HepG2 (cell line): ENCODE measurements around the gene TMBIM1. TPM values are rescaled to one million over a fixed set of nuclear protein-coding genes. Genes with fewer than 3 reads are reported as not detected.

Source experiments
- MIER3 ChIP-seq: IDR thresholded peaks from 2 replicates; pipeline ENCODE4 v1.6.1; 2016; ENCODE audit warnings: missing compliant biosample characterization, borderline replicate concordance
- STAG1 ChIP-seq: sonication (generic); formaldehyde crosslinking; IDR thresholded peaks from 2 replicates; pipeline ENCODE4 v1.4.0; 2020; ENCODE audit warnings: missing genetic modification reagents
- XRCC5 ChIP-seq: fragments of 200-400 bp; formaldehyde crosslinking; optimal IDR thresholded peaks from 2 replicates; pipeline ENCODE3; 2017; ENCODE audit warnings: mild to moderate bottlenecking, low read length
- ZNF232 ChIP-seq: sonication (generic); formaldehyde crosslinking; IDR thresholded peaks from 2 replicates; pipeline ENCODE4 v1.4.0; 2020; ENCODE audit warnings: missing genetic modification reagents, borderline replicate concordance
- ZNF350 ChIP-seq: sonication (generic); formaldehyde crosslinking; IDR thresholded peaks from 2 replicates; pipeline ENCODE4 v1.4.0; 2020; ENCODE audit warnings: mild to moderate bottlenecking, low read depth, missing genetic modification reagents, borderline replicate concordance
- ZSCAN25 ChIP-seq: sonication (generic); formaldehyde crosslinking; IDR thresholded peaks from 2 replicates; pipeline ENCODE4 v1.8.0; 2022; ENCODE audit warnings: mild to moderate bottlenecking, missing genetic modification reagents
- polyA plus RNA-seq, 8 experiments: library from polyadenylated mRNA; depleted of rRNA in 3 of 8; stranded (reverse) in 7 of 8; unstranded in 1 of 8; fragments of >200 nt; fragmentation: Illumina TruSeq in 4 of 8; extraction: Trizol in 4 of 8; gene quantifications; 2 replicates each; pipeline versions ENCODE4 v1.2.1 to v1.2.3, GENCODE V29; 2011 to 2016; ENCODE audit warnings: low read depth in 4 of 8, missing spikeins in 1 of 8, mixed read lengths in 1 of 8; ENCODE audit not compliant: insufficient read depth in 1 of 8
- total RNA-seq, 5 experiments: library from RNA; depleted of rRNA; stranded (reverse); fragments of >200 nt; fragmentation: Illumina TruSeq; extraction: Trizol; gene quantifications; 2 replicates each; pipeline ENCODE4 v1.2.3, GENCODE V29; 2016; ENCODE audit warnings: low read depth in 1 of 5
- TF ChIP-seq, protein P1 (sequence below): sonication (generic); formaldehyde crosslinking; IDR thresholded peaks from 2 replicates; pipeline ENCODE4 v1.5.0; 2020; ENCODE audit warnings: mild to moderate bottlenecking, missing genetic modification reagents
- TF ChIP-seq, protein P2 (sequence below), 2 experiments: fragments of 450-650 bp in 1 of 2; sonication (generic) in 1 of 2; formaldehyde crosslinking in 1 of 2; IDR thresholded peaks; 2 replicates each; pipeline versions ENCODE4 v1.6.1 to v1.8.0; 2016 to 2022; ENCODE audit warnings: antibody characterized with exemption in 1 of 2, mild to moderate bottlenecking in 1 of 2, missing genetic modification reagents in 1 of 2
- TF ChIP-seq, protein P3 (sequence below): sonication (generic); formaldehyde crosslinking; IDR thresholded peaks from 2 replicates; pipeline ENCODE4 v1.8.1; 2022; ENCODE audit warnings: mild to moderate bottlenecking, missing genetic modification reagents
- TF ChIP-seq, protein P4 (sequence below), 2 experiments: sonication (generic) in 1 of 2; formaldehyde crosslinking in 1 of 2; IDR thresholded peaks; 2 replicates each; pipeline versions ENCODE4 v1.4.0 to v1.6.1; 2018 to 2020; ENCODE audit warnings: missing genetic modification reagents in 2 of 2, borderline replicate concordance in 1 of 2, low read depth in 1 of 2, mild to moderate bottlenecking in 1 of 2, missing biosample characterization in 1 of 2

The TMBIM1 gene
- total and polyA plus RNA-seq, 2 of the 13 experiments (the other 11 are each of a cell fraction or from before 2014, with no cell fraction given): 127 to 139 TPM

DNA sequence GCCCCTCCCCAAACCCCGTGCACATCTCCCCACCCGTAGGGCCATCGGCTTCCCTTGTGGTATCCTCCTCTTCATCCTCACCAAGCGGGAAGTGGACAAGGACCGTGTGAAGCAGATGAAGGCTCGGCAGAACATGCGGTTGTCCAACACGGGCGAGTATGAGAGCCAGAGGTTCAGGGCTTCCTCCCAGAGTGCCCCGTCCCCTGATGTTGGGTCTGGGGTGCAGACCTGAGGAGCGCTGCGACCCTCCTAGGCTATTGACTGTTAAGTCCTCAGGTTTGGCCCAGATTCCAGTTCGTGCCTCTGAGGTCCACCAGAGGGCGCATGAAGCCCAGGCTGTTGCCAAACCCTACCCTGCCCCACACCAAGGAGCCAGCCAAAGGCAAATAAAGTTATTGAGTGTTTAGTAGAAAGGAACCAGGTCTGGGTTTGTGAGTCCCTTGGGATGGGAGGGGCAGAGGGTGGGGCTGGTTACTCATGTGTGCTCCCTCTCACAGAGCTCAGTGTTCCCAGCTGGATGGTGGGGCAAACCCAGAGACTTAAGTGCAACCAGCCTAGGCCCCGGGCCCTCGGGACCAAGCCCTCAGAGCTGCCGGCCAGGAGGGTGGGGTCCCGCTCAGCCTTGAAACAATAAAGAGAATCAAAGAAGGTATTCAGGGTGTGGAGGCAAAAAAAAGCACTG lies 19.6 kb downstream of the TMBIM1 start (continued):
- TF ChIP-seq, protein P1, sequence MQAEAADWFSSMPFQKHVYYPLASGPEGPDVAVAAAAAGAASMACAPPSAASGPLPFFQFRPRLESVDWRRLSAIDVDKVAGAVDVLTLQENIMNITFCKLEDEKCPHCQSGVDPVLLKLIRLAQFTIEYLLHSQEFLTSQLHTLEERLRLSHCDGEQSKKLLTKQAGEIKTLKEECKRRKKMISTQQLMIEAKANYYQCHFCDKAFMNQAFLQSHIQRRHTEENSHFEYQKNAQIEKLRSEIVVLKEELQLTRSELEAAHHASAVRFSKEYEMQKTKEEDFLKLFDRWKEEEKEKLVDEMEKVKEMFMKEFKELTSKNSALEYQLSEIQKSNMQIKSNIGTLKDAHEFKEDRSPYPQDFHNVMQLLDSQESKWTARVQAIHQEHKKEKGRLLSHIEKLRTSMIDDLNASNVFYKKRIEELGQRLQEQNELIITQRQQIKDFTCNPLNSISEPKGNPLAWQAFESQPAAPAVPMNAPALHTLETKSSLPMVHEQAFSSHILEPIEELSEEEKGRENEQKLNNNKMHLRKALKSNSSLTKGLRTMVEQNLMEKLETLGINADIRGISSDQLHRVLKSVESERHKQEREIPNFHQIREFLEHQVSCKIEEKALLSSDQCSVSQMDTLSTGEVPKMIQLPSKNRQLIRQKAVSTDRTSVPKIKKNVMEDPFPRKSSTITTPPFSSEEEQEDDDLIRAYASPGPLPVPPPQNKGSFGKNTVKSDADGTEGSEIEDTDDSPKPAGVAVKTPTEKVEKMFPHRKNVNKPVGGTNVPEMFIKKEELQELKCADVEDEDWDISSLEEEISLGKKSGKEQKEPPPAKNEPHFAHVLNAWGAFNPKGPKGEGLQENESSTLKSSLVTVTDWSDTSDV (CRISPR knock-in tag): no peak
- TF ChIP-seq, protein P2, sequence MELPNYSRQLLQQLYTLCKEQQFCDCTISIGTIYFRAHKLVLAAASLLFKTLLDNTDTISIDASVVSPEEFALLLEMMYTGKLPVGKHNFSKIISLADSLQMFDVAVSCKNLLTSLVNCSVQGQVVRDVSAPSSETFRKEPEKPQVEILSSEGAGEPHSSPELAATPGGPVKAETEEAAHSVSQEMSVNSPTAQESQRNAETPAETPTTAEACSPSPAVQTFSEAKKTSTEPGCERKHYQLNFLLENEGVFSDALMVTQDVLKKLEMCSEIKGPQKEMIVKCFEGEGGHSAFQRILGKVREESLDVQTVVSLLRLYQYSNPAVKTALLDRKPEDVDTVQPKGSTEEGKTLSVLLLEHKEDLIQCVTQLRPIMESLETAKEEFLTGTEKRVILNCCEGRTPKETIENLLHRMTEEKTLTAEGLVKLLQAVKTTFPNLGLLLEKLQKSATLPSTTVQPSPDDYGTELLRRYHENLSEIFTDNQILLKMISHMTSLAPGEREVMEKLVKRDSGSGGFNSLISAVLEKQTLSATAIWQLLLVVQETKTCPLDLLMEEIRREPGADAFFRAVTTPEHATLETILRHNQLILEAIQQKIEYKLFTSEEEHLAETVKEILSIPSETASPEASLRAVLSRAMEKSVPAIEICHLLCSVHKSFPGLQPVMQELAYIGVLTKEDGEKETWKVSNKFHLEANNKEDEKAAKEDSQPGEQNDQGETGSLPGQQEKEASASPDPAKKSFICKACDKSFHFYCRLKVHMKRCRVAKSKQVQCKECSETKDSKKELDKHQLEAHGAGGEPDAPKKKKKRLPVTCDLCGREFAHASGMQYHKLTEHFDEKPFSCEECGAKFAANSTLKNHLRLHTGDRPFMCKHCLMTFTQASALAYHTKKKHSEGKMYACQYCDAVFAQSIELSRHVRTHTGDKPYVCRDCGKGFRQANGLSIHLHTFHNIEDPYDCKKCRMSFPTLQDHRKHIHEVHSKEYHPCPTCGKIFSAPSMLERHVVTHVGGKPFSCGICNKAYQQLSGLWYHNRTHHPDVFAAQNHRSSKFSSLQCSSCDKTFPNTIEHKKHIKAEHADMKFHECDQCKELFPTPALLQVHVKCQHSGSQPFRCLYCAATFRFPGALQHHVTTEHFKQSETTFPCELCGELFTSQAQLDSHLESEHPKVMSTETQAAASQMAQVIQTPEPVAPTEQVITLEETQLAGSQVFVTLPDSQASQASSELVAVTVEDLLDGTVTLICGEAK (IDR thresholded peaks at IDR 0.05): peak; percentile 31; the same call in 1 of the 2 replicates
- TF ChIP-seq, protein P2 (CRISPR knock-in tag; IDR thresholded peaks at IDR 0.05): peak; percentile 97
- TF ChIP-seq MIER3 (CRISPR knock-in tag) (peak; percentile 45; the same call in 1 of the 2 replicates), ZSCAN25 (peak; percentile 81), STAG1 (peak; percentile 98), ZNF350 (CRISPR knock-in tag) (peak; percentile 86; the same call in 1 of the 2 replicates), ZNF232 (peak; percentile 22; the same call in 1 of the 2 replicates), XRCC5 (peak; percentile 95)
- TF ChIP-seq, protein P3, sequence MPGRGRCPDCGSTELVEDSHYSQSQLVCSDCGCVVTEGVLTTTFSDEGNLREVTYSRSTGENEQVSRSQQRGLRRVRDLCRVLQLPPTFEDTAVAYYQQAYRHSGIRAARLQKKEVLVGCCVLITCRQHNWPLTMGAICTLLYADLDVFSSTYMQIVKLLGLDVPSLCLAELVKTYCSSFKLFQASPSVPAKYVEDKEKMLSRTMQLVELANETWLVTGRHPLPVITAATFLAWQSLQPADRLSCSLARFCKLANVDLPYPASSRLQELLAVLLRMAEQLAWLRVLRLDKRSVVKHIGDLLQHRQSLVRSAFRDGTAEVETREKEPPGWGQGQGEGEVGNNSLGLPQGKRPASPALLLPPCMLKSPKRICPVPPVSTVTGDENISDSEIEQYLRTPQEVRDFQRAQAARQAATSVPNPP (CRISPR knock-in tag): no peak
- TF ChIP-seq, protein P4, sequence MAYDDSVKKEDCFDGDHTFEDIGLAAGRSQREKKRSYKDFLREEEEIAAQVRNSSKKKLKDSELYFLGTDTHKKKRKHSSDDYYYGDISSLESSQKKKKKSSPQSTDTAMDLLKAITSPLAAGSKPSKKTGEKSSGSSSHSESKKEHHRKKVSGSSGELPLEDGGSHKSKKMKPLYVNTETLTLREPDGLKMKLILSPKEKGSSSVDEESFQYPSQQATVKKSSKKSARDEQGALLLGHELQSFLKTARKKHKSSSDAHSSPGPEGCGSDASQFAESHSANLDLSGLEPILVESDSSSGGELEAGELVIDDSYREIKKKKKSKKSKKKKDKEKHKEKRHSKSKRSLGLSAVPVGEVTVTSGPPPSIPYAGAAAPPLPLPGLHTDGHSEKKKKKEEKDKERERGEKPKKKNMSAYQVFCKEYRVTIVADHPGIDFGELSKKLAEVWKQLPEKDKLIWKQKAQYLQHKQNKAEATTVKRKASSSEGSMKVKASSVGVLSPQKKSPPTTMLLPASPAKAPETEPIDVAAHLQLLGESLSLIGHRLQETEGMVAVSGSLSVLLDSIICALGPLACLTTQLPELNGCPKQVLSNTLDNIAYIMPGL (CRISPR knock-in tag; IDR thresholded peaks at IDR 0.05; ENCODE audit: borderline replicate concordance in 1 of 2, low read depth in 1 of 2): peak; percentile 51 to 53; a peak in 1 of 4 replicates
